Psoas muscle (tissue), 8 donors: ENCODE results near the gene DNAH12. TPM values are rescaled to one million over a fixed set of nuclear protein-coding genes. Genes with fewer than 3 reads are reported as not detected.
"Not testable (repeated sequence)": the region's sequence is repeated elsewhere in the genome, so short reads cannot be mapped to it uniquely, and the experiment has no call there.

Experiments
- ATAC-seq, 4 donors: fragments of 200-7000 bp; cut with Tn5 transposase; one replicate each; pipeline ENCODE4 v1.9.1; 2020; ENCODE audit warnings: moderate library complexity in 3 of 4, mild to moderate bottlenecking in 2 of 4
- DNase-seq, 2 donors: peaks; one replicate each; pipeline ENCODE4 v3.0.0-alpha.2; 2020
- H3K27ac ChIP-seq: fragments of 200-600 bp; one replicate; pipeline ENCODE4 v1.8.0; 2022
- H3K27me3 ChIP-seq, 3 donors: fragments of 200-600 bp in 1 of 3; one replicate each; pipeline versions ENCODE4 v1.6.1 to v1.8.0; 2013 to 2022; ENCODE audit warnings: low read length in 2 of 3, mild to moderate bottlenecking in 2 of 3, moderate library complexity in 1 of 3; ENCODE audit not compliant: insufficient read depth in 3 of 3
- H3K36me3 ChIP-seq, 2 donors: fragments of 200-600 bp in 1 of 2; one replicate each; pipeline versions ENCODE4 v1.6.1 to v1.8.0; 2013 to 2022; ENCODE audit warnings: low read depth in 1 of 2, mild to moderate bottlenecking in 1 of 2, moderate library complexity in 1 of 2; ENCODE audit not compliant: insufficient read depth in 1 of 2
- H3K4me1 ChIP-seq: fragments of 200-600 bp; one replicate; pipeline ENCODE4 v1.8.0; 2022
- H3K4me3 ChIP-seq: fragments of 200-600 bp; one replicate; pipeline ENCODE4 v1.8.0; 2022; ENCODE audit warnings: mild to moderate bottlenecking
- H3K9me3 ChIP-seq: fragments of 200-600 bp; one replicate; pipeline ENCODE4 v1.8.0; 2022
- WGBS, 3 donors: extraction: QIAGEN DNeasy Blood & Tissue Kit; methylation state at CpG; one replicate each; pipeline versions ENCODE4 v1.1.6 to v1.1.7; 2013; 5-methylcytosine and 5-hydroxymethylcytosine counted together
- intact Hi-C, 2 donors: fragments of 100-400 bp; cut with DNase I; formaldehyde crosslinking; loops; one replicate each; pipeline versions ENCODE4 v1.11.0 to v1.14.2; 2022
- polyA plus RNA-seq, 3 donors: library from polyadenylated mRNA; stranded (reverse); fragments of 200-250 nt; gene quantifications; one replicate each; pipeline ENCODE4 v1.2.3, GENCODE V29; 2013
- total RNA-seq, 4 donors: library from RNA; stranded (reverse); fragmentation: NEBNext Ultra II Directional in 2 of 4; extraction: Animal tissue kit (Norgen Biotek cat#: 25700) in 2 of 4; gene quantifications; one replicate each; pipeline versions ENCODE4 v1.2.1 to v1.2.4, GENCODE V29; 2021 to 2023
- TF ChIP-seq, protein P1 (sequence below): fragments of 200-600 bp; IDR thresholded peaks from one replicate; pipeline ENCODE4 v1.8.0; 2022; ENCODE audit warnings: antibody characterized with exemption
- donor health status: healthy with polysubstance abuse.
- donor health status: DM: no; HTN: no; CAD: no; lungs with moderate emphysema.
- donor health status: Bipolar disorder and iron deficiency.
- donor health status: healthy.
- donor health status: DM: yes; HTN: yes; CAD: no.
- donor health status: DM: no; HTN: no; CAD: no.
- donor health status: DM: no; HTN: no; CAD: no.
- donor health status: DM: yes; HTN: yes; CAD: no.

The DNAH12 gene
- total and polyA plus RNA-seq, 7 donors: under 0.01 to 0.34 (median 0.08) TPM; not detected in 1

DNA sequence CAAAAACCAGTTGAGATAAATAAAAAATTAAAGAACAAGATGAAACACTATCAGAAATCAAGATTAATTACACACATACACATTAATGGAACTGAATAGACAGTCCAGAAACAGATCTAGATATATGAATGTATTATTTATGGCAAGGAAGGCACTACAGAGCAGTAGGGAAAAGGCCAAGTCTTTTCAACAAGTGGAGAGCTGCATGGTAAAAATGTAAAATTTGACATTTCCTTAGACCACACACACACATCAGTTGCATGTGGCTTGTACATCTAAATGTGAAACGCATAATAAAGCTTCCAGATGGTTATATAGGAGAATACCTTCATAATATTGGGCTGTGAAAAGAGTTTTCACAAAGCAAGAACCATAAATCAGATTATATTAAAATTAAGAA is 193.9 kb downstream of the DNAH12 start:
- no peak for DNase-seq

DNA sequence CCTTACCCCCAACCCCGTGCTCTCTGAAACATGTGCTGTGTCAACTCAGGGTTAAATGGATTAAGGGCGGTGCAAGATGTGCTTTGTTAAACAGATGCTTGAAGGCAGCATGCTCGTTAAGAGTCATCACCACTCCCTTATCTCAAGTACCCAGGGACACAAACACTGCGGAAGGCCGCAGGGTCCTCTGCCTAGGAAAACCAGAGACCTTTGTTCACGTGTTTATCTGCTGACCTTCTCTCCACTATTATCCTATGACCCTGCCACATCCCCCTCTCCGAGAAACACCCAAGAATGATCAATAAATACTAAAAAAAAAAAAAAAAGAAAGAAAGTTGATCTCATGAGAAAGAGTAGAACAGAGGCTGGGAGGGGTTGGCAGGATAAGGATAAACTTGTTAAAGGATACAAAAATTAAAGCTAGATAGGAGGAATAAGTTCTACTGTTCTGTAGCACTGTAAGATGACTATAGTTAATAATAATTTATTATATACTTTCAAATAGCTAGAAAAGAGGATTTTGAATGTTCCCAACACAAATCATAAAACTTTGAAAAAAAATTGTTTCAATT is 205.0 kb downstream of the DNAH12 start:
- H3K4me3 ChIP-seq, H3K27ac ChIP-seq, H3K36me3 ChIP-seq, H3K9me3 ChIP-seq, H3K4me1 ChIP-seq, DNase-seq, ATAC-seq, H3K27me3 ChIP-seq, intact Hi-C loops: not testable (repeated sequence)
- WGBS, 3 donors: 69 to 80% (median 71%) methylated on average over 3 to 7 of the region's 7 CpGs

More for the DNA sequence above, 193.9 kb downstream of the DNAH12 start:
- TF ChIP-seq, protein P1, sequence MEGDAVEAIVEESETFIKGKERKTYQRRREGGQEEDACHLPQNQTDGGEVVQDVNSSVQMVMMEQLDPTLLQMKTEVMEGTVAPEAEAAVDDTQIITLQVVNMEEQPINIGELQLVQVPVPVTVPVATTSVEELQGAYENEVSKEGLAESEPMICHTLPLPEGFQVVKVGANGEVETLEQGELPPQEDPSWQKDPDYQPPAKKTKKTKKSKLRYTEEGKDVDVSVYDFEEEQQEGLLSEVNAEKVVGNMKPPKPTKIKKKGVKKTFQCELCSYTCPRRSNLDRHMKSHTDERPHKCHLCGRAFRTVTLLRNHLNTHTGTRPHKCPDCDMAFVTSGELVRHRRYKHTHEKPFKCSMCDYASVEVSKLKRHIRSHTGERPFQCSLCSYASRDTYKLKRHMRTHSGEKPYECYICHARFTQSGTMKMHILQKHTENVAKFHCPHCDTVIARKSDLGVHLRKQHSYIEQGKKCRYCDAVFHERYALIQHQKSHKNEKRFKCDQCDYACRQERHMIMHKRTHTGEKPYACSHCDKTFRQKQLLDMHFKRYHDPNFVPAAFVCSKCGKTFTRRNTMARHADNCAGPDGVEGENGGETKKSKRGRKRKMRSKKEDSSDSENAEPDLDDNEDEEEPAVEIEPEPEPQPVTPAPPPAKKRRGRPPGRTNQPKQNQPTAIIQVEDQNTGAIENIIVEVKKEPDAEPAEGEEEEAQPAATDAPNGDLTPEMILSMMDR: no peak
- no peak overlapping the region for H3K27ac ChIP-seq
- intact Hi-C loops: no loop called here
- H3K27me3 ChIP-seq: no peaks in the 10 kb centered on the region
- H3K4me3 ChIP-seq: no peak overlapping the region
- no peak for ATAC-seq
- H3K9me3 ChIP-seq: no peaks in the 10 kb centered on the region
- no peaks in the 10 kb centered on the region for H3K36me3 ChIP-seq
- no peaks in the 10 kb centered on the region for H3K4me1 ChIP-seq
- 55 to 79% (median 64%) methylated on average over 1 of the region's 1 CpG for WGBS, 3 donors

DNA sequence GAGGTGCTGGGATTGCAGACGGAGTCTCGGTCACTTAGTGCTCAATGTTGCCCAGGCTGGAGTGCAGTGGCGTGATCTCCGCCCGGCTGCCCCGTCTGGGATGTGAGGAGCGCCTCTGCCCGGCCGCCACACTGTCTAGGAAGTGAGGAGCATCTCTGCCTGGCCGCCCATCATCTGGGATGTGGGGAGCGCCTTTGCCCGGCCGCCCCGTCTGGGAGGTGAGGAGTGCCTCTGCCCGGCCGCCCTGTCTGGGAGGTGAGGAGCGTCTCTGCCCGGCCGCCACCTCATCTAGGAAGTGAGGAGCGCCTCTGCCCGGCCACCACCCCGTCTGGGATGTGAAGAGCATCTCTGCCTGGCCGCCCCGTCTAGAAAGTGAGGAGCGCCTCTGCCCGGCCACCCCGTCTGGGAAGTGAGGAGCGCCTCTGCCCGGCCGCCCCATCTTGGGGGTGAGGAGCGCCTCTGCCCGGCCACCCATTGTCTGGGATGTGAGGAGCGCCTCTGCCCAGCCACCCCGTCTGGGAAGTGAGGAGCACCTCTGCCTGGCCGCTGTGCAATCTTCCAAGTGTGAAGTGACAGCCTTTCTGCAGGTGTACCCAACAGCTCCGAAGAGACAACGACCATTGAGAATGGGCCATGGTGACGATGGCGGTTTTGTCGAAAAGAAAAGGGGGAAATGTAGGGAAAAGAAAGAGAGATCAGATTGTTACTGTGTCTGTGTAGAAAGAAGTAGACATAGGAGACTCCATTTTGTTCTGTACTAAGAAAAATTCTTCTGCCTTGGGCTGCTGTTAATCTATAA is 205.7 kb downstream of the DNAH12 start:
- H3K4me3 ChIP-seq, H3K4me1 ChIP-seq, DNase-seq, ATAC-seq, H3K27ac ChIP-seq, H3K36me3 ChIP-seq, intact Hi-C loops, H3K27me3 ChIP-seq, H3K9me3 ChIP-seq: not testable (repeated sequence)
- 94 to 96% (median 95%) methylated on average over 38 to 40 of the region's 40 CpGs for WGBS, 3 donors

DNA sequence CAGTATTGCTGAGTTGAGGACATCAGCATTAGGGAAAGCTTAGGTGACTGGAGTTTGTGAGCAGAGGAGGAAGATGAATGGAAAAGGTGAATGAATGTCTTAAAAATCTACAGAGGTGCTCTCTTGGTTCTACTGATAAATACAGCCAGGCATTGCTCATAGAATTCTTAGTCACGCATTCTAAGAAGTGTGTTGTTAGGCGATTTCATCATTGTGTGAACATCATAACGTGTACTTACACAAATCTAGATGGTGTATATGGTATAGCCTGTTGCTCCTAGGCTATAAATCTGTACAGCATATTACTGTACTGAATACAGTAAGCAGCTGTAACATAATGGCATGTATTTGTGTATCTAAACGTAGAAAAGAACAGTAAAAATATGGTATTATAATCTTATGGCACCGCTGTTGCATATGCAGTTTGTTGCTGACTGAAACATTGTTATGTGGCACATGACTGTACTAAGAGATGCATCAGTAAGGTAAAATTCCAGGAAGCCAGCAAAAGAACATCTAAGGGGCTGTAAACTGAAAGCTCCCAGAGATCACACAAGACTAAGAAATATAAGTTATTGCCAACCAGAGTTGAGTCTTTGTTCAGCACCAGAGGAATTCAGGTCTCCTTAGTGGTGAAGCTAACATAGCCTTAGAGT is 208.7 kb downstream of the DNAH12 start:
- ATAC-seq (no peak), DNase-seq (no peak)
- no peaks in the 10 kb centered on the region for H3K36me3 ChIP-seq
- H3K27ac ChIP-seq: no peak overlapping the region
- no peaks in the 10 kb centered on the region for H3K9me3 ChIP-seq
- TF ChIP-seq, protein P1: no peak
- H3K27me3 ChIP-seq: no peaks in the 10 kb centered on the region
- no peak overlapping the region for H3K4me3 ChIP-seq
- intact Hi-C loops: no loop called here
- H3K4me1 ChIP-seq: no peaks in the 10 kb centered on the region
- WGBS, 3 donors: 74 to 87% (median 82%) methylated on average over 5 of the region's 5 CpGs

DNA sequence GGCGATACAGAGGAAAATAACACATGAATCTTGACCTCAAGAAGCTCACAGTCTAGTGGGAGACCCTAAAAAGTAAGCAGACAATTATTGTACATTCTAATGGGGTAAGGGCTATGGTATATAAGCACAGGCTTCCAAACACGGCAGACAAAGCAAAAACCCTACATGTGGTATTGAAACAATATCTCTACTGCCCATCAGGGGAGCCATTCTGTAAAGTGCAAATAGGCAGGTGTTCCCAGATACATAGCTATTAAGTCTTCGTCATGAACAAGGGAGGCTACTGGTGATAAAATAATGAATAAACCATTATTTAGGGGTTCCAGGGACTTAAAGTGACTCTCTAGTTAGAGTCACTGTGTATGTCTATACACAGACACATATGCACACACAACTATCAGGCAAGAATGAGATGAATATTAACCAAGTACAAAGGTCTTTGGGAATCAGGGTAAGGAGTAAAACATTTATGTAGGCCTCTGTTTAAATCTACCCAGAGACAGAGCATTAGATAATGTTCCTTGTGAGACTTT is 213.0 kb downstream of the DNAH12 start:
- 75 to 78% (median 76%) methylated on average over 3 of the region's 3 CpGs for WGBS, 3 donors
- TF ChIP-seq, protein P1: no peak
- ATAC-seq: no peak
- Histone ChIP-seq H3K9me3 (no peaks in the 10 kb centered on the region), H3K27ac (no peak overlapping the region), H3K27me3 (no peaks in the 10 kb centered on the region), H3K4me3 (no peak overlapping the region), H3K4me1 (no peaks in the 10 kb centered on the region), H3K36me3 (no peaks in the 10 kb centered on the region)
- intact Hi-C loops: no loop called here
- DNase-seq: no peak

DNA sequence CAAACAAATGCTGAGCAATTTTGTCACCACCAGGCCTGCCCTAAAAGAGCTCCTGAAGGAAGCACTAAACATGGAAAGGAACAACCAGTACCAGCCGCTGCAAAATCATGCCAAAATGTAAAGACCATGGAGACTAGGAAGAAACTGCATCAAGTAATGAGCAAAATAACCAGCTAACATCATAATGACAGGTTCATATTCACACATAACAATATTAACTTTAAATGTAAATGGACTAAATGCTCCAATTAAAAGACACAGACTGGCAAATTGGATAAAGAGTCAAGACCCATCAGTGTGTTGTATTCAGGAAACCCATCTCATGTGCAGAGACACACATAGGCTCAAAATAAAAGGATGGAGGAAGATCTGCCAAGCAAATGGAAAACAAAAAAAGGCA is 217.6 kb downstream of the DNAH12 start:
- H3K4me3 ChIP-seq, H3K27me3 ChIP-seq, ATAC-seq, H3K4me1 ChIP-seq, DNase-seq, H3K36me3 ChIP-seq, H3K9me3 ChIP-seq, intact Hi-C loops, H3K27ac ChIP-seq: not testable (repeated sequence)
- 90 to 100% (median 93%) methylated on average over 1 of the region's 1 CpG for WGBS, 3 donors
